Activated naive CD4-positive, alpha-beta T cell treated with anti-CD3 and anti-CD28 coated beads for 36 hours (primary cell): ENCODE results near the gene SKI. TPM values are rescaled to one million over a fixed set of nuclear protein-coding genes. Genes with fewer than 3 reads are reported as not detected.

Experiments
- CTCF ChIA-PET: fragments of 350-600 bp; sonication (Branson Sonifier 250); formaldehyde crosslinking; loops from one replicate; lab custom pipeline; 2021; ENCODE audit warnings: antibody characterized with exemption; lab: Charles Lee
- DNase-seq: peaks from one replicate; pipeline ENCODE4 v3.0.0-alpha.2; 2020
- H3K27ac Mint-ChIP-seq: one replicate; pipeline ENCODE4 v1.8.0; 2021; ENCODE audit warnings: mild to moderate bottlenecking, mixed read lengths
- H3K27me3 Mint-ChIP-seq: one replicate; pipeline ENCODE4 v1.8.0; 2021; ENCODE audit warnings: low read depth, mixed read lengths
- H3K36me3 Mint-ChIP-seq: one replicate; pipeline ENCODE4 v1.8.0; 2021; ENCODE audit warnings: low read depth, mixed read lengths
- H3K4me1 Mint-ChIP-seq: one replicate; pipeline ENCODE4 v1.8.0; 2021; ENCODE audit warnings: low read depth, mixed read lengths
- H3K4me3 Mint-ChIP-seq: one replicate; pipeline ENCODE4 v1.8.0; 2021; ENCODE audit warnings: mild to moderate bottlenecking, moderate library complexity, mixed read lengths
- H3K9me3 Mint-ChIP-seq: one replicate; pipeline ENCODE4 v1.8.0; 2021; ENCODE audit warnings: mixed read lengths
- intact Hi-C: fragments of 100-400 bp; cut with micrococcal nuclease; formaldehyde crosslinking; loops from one replicate; pipeline ENCODE4 v1.15.1; 2023
- total RNA-seq, 2 experiments: library from RNA; stranded (reverse); gene quantifications; one replicate each; pipeline ENCODE4 v1.2.3, GENCODE V29; 2021

Gene SKI
- total RNA-seq = 10 to 100 TPM; 25.5 to 26.3 TPM

GRCh38 chr1:2228157-2228594 is at the start of gene SKI:
Gene SKI (plus strand): TSS chr1:2228319. CDS start chr1:2228767, 448 bp downstream.
- intact Hi-C loops = no loop called here
- H3K4me1 Mint-ChIP-seq = peaks cover 4% of the 10 kb centered on the region
- peaks cover 18% of the 10 kb centered on the region for H3K36me3 Mint-ChIP-seq
- H3K9me3 Mint-ChIP-seq = no peaks in the 10 kb centered on the region
- H3K27me3 Mint-ChIP-seq = no peaks in the 10 kb centered on the region
- peak within 1 kb of the TSS; percentile 84 for H3K27ac Mint-ChIP-seq
- no peak for DNase-seq
- H3K4me3 Mint-ChIP-seq = peak within 1 kb of the TSS; percentile 98
- CTCF ChIA-PET = interaction anchor here (1.1 kb wide), 1 partner anchor 24 kb away, joined by 3 read pairs; no protein-coding TSS in a partner anchor

- intact Hi-C loops = no loop called here
- no peak for DNase-seq
- no peak overlapping the region for H3K4me3 Mint-ChIP-seq
- H3K4me1 Mint-ChIP-seq = no peaks in the 10 kb centered on the region
- H3K27me3 Mint-ChIP-seq = no peaks in the 10 kb centered on the region
- H3K9me3 Mint-ChIP-seq = no peaks in the 10 kb centered on the region
- H3K36me3 Mint-ChIP-seq = peaks cover 5% of the 10 kb centered on the region
- H3K27ac Mint-ChIP-seq = no peak overlapping the region
- CTCF ChIA-PET = no interaction called here
Measured at GRCh38 chr1:2178875-2179274, 49.2 kb upstream of the SKI start.

- no peaks in the 10 kb centered on the region for H3K9me3 Mint-ChIP-seq
- H3K4me3 Mint-ChIP-seq = no peak overlapping the region
- CTCF ChIA-PET = no interaction called here
Measured at GRCh38 chr1:2179283-2180013, 48.7 kb upstream of the SKI start.

GRCh38 chr1:2180297-2181245 is 47.5 kb upstream of the SKI start:
- intact Hi-C loops = no loop called here
- no peak for DNase-seq
- Mint-ChIP-seq H3K36me3 (peaks cover 7% of the 10 kb centered on the region), H3K4me1 (no peaks in the 10 kb centered on the region), H3K4me3 (no peak overlapping the region), H3K9me3 (no peaks in the 10 kb centered on the region), H3K27ac (no peak overlapping the region), H3K27me3 (no peaks in the 10 kb centered on the region)
- CTCF ChIA-PET = no interaction called here

More at GRCh38 chr1:2179283-2180013, 48.7 kb upstream of the SKI start:
- Mint-ChIP-seq H3K27ac (no peak overlapping the region), H3K4me1 (no peaks in the 10 kb centered on the region), H3K27me3 (no peaks in the 10 kb centered on the region), H3K36me3 (peaks cover 5% of the 10 kb centered on the region)
- no peak for DNase-seq
- intact Hi-C loops = no loop called here

- Mint-ChIP-seq H3K9me3 (no peaks in the 10 kb centered on the region), H3K27me3 (no peaks in the 10 kb centered on the region), H3K4me1 (no peaks in the 10 kb centered on the region), H3K36me3 (peaks cover 5% of the 10 kb centered on the region), H3K27ac (no peak overlapping the region), H3K4me3 (no peak overlapping the region)
- intact Hi-C loops = no loop called here
- no peak for DNase-seq
- CTCF ChIA-PET = no interaction called here
Measured at GRCh38 chr1:2181271-2181670, 46.8 kb upstream of the SKI start.

GRCh38 chr1:2181752-2182151 is 46.4 kb upstream of the SKI start:
- Mint-ChIP-seq H3K27ac (no peak overlapping the region), H3K9me3 (no peaks in the 10 kb centered on the region), H3K27me3 (no peaks in the 10 kb centered on the region), H3K4me1 (no peaks in the 10 kb centered on the region), H3K36me3 (peaks cover 4% of the 10 kb centered on the region), H3K4me3 (no peak overlapping the region)
- intact Hi-C loops = no loop called here
- CTCF ChIA-PET = interaction anchor here (3.0 kb wide), 1 partner anchor 7 kb away, joined by 9 read pairs; no protein-coding TSS in a partner anchor
- no peak for DNase-seq

- Mint-ChIP-seq H3K9me3 (no peaks in the 10 kb centered on the region), H3K36me3 (peaks cover 4% of the 10 kb centered on the region), H3K27me3 (no peaks in the 10 kb centered on the region), H3K27ac (no peak overlapping the region), H3K4me1 (no peaks in the 10 kb centered on the region), H3K4me3 (no peak overlapping the region)
- intact Hi-C loops = no loop called here
- no peak for DNase-seq
- CTCF ChIA-PET = interaction anchor here (3.0 kb wide), 1 partner anchor 8 kb away, joined by 9 read pairs; no protein-coding TSS in a partner anchor
Measured at GRCh38 chr1:2182376-2182775, 45.7 kb upstream of the SKI start.

- Mint-ChIP-seq H3K27ac (no peak overlapping the region), H3K9me3 (no peaks in the 10 kb centered on the region), H3K4me1 (no peaks in the 10 kb centered on the region), H3K27me3 (no peaks in the 10 kb centered on the region), H3K4me3 (no peak overlapping the region), H3K36me3 (peaks cover 4% of the 10 kb centered on the region)
- DNase-seq = no peak
- CTCF ChIA-PET = interaction anchor here (3.0 kb wide), 1 partner anchor 9 kb away, joined by 9 read pairs; no protein-coding TSS in a partner anchor
- intact Hi-C loops = no loop called here
Measured at GRCh38 chr1:2183937-2184334, 44.2 kb upstream of the SKI start.

GRCh38 chr1:2184531-2184930 is 43.6 kb upstream of the SKI start:
- H3K27ac Mint-ChIP-seq = no peak overlapping the region
- H3K9me3 Mint-ChIP-seq = no peaks in the 10 kb centered on the region
- CTCF ChIA-PET = interaction anchor here (3.0 kb wide), 1 partner anchor 10 kb away, joined by 9 read pairs; no protein-coding TSS in a partner anchor
- DNase-seq = no peak
- H3K36me3 Mint-ChIP-seq = peaks cover 6% of the 10 kb centered on the region
- intact Hi-C loops = no loop called here
- H3K27me3 Mint-ChIP-seq = no peaks in the 10 kb centered on the region
- H3K4me1 Mint-ChIP-seq = peaks cover 4% of the 10 kb centered on the region
- no peak overlapping the region for H3K4me3 Mint-ChIP-seq

- H3K9me3 Mint-ChIP-seq = no peaks in the 10 kb centered on the region
- intact Hi-C loops = no loop called here
- DNase-seq = no peak
- no peak overlapping the region for H3K27ac Mint-ChIP-seq
- no peak overlapping the region for H3K4me3 Mint-ChIP-seq
- peaks cover 6% of the 10 kb centered on the region for H3K36me3 Mint-ChIP-seq
- CTCF ChIA-PET = interaction anchor here (3.0 kb wide), 1 partner anchor 10 kb away, joined by 9 read pairs; no protein-coding TSS in a partner anchor
- no peaks in the 10 kb centered on the region for H3K27me3 Mint-ChIP-seq
- H3K4me1 Mint-ChIP-seq = peaks cover 4% of the 10 kb centered on the region
Measured at GRCh38 chr1:2184934-2185333, 43.2 kb upstream of the SKI start.

GRCh38 chr1:2185880-2186855 is 42.0 kb upstream of the SKI start:
- Mint-ChIP-seq H3K27ac (no peak overlapping the region), H3K9me3 (no peaks in the 10 kb centered on the region), H3K4me1 (peaks cover 9% of the 10 kb centered on the region), H3K4me3 (no peak overlapping the region), H3K27me3 (no peaks in the 10 kb centered on the region), H3K36me3 (peaks cover 6% of the 10 kb centered on the region)
- intact Hi-C loops = no loop called here
- CTCF ChIA-PET = no interaction called here
- no peak for DNase-seq
